K562 (cell line): Measurements from ENCODE around the gene IFNAR2. TPM values are rescaled to one million over a fixed set of nuclear protein-coding genes. Genes with fewer than 3 reads are reported as not detected.
A peak's percentile ranks its signal among the peaks of the same experiment; 100 is the strongest.

ENCODE experiments used
- BCL6 ChIP-seq: fragments of 250-450 bp; sonication (Bioruptor Pico); IDR thresholded peaks from 2 replicates; pipeline ENCODE4 v1.4.0; 2020
- CGGBP1 ChIP-seq: fragments of 250-450 bp; sonication (Bioruptor Pico); IDR thresholded peaks from 2 replicates; pipeline ENCODE4 v1.9.0; 2021; ENCODE audit warnings: mild to moderate bottlenecking
- FOXP4 ChIP-seq: sonication (generic); formaldehyde crosslinking; IDR thresholded peaks from 2 replicates; pipeline ENCODE4 v1.8.0; 2022; ENCODE audit warnings: mild to moderate bottlenecking, missing genetic modification reagents, borderline replicate concordance
- MAFG ChIP-seq: fragments of 450-650 bp; conservative IDR thresholded peaks from 2 replicates; pipeline ENCODE4 v1.6.1; 2016; ENCODE audit warnings: missing genetic modification characterization, missing compliant biosample characterization
- MCM7 ChIP-seq, 2 experiments: fragments of 450-650 bp; IDR thresholded peaks; 2 replicates each; pipeline ENCODE4 v1.6.1; 2016 to 2018
- MITF ChIP-seq: IDR thresholded peaks from 2 replicates; pipeline ENCODE4 v1.6.1; 2014; ENCODE audit warnings: antibody characterized with exemption
- NR2C2 ChIP-seq, 2 experiments: fragments of 200-800 bp in 1 of 2; sonication (Bioruptor generic) in 1 of 2; sonication (generic) in 1 of 2; formaldehyde crosslinking in 1 of 2; IDR thresholded peaks; 2 replicates each; pipeline versions ENCODE4 v1.6.1 to v1.8.0; 2016 to 2022; ENCODE audit warnings: mild to moderate bottlenecking in 1 of 2, missing compliant biosample characterization in 1 of 2, missing genetic modification characterization in 1 of 2, missing genetic modification reagents in 1 of 2
- PRMT5 ChIP-seq: sonication (generic); formaldehyde crosslinking; IDR thresholded peaks from 2 replicates; pipeline ENCODE4 v1.5.0; 2020; ENCODE audit warnings: missing genetic modification reagents
- polyA plus RNA-seq, 8 experiments: library from polyadenylated mRNA; depleted of rRNA in 4 of 8; stranded (reverse) in 5 of 8; unstranded in 3 of 8; fragments of >200 nt; fragmentation: Nextera tagmentation in 2 of 8; fragmentation: Illumina TruSeq in 1 of 8; extraction: Ambion mirVana in 2 of 8; extraction: Trizol in 1 of 8; gene quantifications; 2 replicates each; pipeline versions ENCODE4 v1.2.1 to v1.2.3, GENCODE V29; 2011 to 2014; ENCODE audit warnings: inconsistent platforms in 1 of 8, missing spikeins in 1 of 8
- total RNA-seq, 7 experiments: library from RNA; depleted of rRNA in 6 of 7; stranded (reverse); fragments of >200 nt in 6 of 7; fragmentation: Illumina TruSeq in 2 of 7; extraction: Trizol in 2 of 7; gene quantifications; 2 replicates each; pipeline versions ENCODE4 v1.2.1 to v1.2.3, GENCODE V29; 2011 to 2021; ENCODE audit warnings: low replicate concordance in 1 of 7

The IFNAR2 gene
- total and polyA plus RNA-seq, 9 of the 15 experiments (the other 6 are each of a cell fraction or from before 2014, with no cell fraction given) = 1.7 to 48.3 (median 8.4) TPM

GRCh38 chr21:33257094-33257803 lies 27.5 kb downstream of the IFNAR2 start (continued):
- TF ChIP-seq NR2C2 (CRISPR knock-in tag; IDR thresholded peaks at IDR 0.05) (no peak), NR2C2 (tag; IDR thresholded peaks at IDR 0.05) (no peak), MCM7 (IDR thresholded peaks at IDR 0.05) (no peak), CGGBP1 (CRISPR knock-in tag) (no peak), PRMT5 (no peak), MITF (no peak), BCL6 (CRISPR knock-in tag) (no peak), MAFG (tag) (peak; percentile 70), FOXP4 (no peak)
